ENCODE data around the gene RBBP5.
A peak's percentile ranks its signal among the peaks of the same experiment; 100 is the strongest.

The RBBP5 gene

DNA sequence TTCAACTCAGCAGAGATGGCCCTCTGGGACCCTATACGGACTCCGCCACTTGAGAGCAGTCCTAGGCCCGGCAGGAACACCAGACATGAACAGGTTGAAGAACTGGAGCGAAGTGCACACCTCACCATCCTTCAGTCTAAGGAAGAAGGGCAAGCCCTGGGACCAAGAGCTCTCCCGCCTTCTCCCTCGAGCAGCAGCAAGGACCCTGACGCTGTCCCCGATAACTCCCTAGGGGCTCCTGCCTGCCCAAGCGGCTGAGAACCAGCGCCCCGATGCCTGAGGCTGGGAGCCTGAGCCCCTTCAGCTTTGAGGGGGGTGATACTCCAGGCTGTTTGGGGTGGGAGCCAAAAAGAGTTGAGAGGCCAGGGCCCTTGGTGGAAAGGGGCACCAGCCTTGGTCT, 47.7 kb downstream of the RBBP5 start:
- no peak for DNase-seq (ENCODE audit: low read depth)

- DNase-seq (ENCODE audit: low read depth) = no peak
Measured at GRCh38 chr1:205073511-205073910, 48.3 kb downstream of the RBBP5 start.

GRCh38 chr1:205072881-205073280, 48.9 kb downstream of the RBBP5 start:
- DNase-seq (ENCODE audit: low read depth) = no peak

GRCh38 chr1:205072286-205072685, 49.5 kb downstream of the RBBP5 start:
- DNase-seq (ENCODE audit: low read depth) = no peak

GRCh38 chr1:205071801-205072200, 50.0 kb downstream of the RBBP5 start:
- DNase-seq (ENCODE audit: low read depth) = no peak

DNA sequence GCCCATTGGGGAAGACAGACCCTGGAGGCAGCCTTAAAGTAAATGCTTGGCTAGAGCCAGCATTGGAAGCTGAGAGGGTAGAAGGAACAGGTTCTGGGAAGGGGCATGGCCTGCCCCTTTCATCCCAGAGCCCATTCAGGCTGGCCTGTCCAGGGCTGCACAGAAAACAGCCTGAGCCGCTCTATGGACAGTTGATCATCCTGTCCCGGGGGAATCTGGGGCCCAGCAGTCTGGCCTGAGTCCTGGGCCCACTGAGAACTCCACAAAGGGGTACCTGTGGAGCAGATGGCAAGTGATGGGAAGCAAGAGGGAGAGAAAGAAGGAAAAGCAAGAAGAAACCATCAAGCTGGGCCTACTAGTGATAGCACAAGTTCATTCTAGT, 50.8 kb downstream of the RBBP5 start:
- no peak for DNase-seq (ENCODE audit: low read depth)

- DNase-seq (ENCODE audit: low read depth) = no peak
Measured at GRCh38 chr1:205069371-205070125, 52.2 kb downstream of the RBBP5 start.

DNA sequence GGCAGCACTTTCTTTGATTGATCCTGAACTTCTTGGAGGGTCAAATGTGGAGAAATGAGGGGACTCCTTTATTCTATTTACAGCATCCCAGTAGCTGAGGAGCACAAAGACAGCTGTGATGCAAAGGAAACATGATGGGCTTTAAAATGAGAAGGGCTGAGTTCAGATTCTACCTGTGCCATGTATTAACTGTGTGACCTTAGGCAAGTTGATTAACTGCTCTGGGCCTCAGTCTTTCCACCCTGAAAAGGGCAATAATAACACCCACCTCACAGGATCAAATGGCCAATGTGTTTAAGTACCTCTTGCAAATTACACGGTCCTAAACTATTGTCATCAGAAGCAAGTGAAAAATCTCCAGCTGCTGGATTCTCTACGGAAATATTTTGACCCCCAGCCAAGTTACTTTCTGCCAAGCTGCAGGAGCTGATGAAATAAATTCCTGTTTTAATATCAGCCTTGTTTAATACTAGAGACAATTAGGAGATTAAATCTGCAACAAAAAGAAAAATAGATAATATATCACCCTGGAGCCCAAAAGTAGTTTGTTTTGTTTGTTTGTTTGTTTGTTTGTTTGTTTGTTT, 53.2 kb downstream of the RBBP5 start:
- no peak for DNase-seq (ENCODE audit: low read depth)

DNA sequence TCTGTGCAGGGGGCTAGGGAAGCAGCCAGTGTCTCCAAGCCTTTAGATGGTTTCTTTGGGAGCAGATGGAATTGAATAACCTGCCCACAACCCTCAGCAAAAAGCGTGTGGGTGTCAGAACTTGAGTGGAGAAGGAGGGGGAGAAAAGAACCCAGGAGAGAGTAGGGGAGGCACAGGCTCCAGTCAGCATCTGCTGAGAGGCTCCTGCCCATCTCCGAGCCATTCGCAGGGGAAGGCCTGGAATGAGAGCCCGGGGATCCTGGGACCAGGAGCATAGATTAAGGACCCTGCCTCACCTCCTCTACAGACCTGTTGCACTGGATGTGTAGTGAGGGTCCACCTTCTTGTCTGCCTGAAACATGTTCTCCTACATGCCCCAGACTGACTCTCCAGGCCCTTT, 53.8 kb downstream of the RBBP5 start:
- DNase-seq (ENCODE audit: low read depth) = no peak

- DNase-seq (ENCODE audit: low read depth) = no peak
Measured at GRCh38 chr1:205067031-205067430, 54.7 kb downstream of the RBBP5 start.

DNA sequence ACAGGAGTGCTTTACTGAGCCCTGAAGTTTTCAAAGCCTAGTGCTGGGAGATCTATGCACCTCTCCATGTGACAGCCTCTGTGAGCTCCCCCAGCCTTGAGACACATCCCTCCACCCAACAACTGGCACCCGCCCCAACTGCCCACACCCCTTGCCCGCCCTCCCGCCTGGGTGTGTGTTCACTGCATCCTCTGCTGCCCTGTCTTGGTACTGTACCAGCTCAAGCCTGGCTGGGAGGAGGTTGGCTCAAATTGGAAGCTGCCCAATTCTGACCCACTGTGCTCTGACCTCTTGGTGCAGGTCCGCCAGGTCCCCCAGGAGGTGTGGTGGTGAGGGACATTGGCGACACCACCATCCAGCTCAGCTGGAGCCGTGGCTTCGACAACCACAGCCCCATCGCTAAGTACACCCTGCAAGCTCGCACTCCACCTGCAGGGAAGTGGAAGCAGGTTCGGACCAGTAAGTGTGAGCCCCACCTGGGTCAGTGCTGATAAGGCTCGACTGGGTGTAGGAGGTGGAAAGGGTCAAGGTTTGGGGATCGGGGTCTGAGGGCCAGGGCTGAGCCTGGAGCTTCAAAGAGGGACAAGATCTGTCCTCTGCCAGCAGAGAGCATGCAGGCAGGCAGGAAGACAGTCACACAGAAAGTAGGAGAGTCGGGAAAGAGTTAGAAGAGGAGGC, 55.5 kb downstream of the RBBP5 start:
- DNase-seq (ENCODE audit: low read depth) = no peak

- DNase-seq (ENCODE audit: low read depth) = no peak
Measured at GRCh38 chr1:205065666-205066065, 56.1 kb downstream of the RBBP5 start.

DNA sequence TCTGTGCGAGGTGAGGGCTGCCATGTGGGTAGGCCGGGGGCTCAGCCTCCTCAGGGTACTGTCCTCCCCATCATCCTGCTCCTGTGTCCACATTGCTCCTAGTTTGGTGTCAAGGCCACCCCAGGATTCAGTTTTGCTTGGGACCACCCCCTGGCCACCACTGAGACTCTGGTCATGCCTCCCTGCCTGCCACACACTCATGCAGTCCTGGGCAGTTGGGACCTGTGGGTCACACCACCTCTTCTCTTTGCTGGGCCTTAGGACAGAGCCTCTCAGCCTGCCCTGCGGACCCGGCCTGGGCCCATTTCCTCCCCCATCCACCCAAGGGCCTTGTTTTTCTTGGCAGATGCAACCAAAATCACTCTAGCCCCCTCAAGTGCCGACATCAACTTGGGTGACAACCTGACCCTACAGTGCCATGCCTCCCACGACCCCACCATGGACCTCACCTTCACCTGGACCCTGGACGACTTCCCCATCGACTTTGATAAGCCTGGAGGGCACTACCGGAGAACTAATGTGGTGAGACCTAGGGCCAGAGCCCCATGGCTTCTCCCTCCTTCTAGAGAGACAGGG, 56.9 kb downstream of the RBBP5 start:
- DNase-seq (ENCODE audit: low read depth) = no peak

DNA sequence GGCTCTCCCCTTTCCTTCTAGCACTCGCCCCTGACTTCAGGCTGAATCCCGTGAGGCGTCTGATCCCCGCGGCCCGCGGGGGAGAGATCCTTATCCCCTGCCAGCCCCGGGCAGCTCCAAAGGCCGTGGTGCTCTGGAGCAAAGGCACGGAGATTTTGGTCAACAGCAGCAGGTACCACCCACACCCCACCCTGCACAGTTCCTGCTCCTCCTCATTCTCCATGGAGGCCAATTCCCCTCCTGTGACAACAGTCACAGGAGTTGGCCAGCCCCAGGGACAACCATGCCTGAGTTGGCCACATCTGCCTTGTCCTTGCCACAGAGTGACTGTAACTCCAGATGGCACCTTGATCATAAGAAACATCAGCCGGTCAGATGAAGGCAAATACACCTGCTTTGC, 57.5 kb downstream of the RBBP5 start:
- DNase-seq (ENCODE audit: low read depth) = no peak

- DNase-seq (ENCODE audit: low read depth) = no peak
Measured at GRCh38 chr1:205062895-205063294, 58.9 kb downstream of the RBBP5 start.

- no peak for DNase-seq (ENCODE audit: low read depth)
Measured at GRCh38 chr1:205062319-205062718, 59.5 kb downstream of the RBBP5 start.

DNA sequence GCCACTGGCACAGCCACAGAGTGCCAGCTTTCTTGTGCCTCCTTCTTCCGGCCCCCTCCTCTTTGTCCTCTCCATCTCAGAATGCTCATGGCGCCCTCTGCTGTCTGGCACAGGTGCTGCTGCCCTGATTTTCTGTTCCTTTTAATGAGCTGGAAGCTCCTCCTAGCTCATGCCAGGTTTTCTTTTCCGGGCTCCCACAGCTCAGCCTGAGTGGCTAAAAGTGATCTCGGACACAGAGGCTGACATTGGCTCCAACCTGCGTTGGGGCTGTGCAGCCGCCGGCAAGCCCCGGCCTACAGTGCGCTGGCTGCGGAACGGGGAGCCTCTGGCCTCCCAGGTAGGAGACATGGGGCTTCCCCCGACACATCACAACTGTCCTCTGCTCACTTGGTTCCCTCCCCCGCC, 60.1 kb downstream of the RBBP5 start:
- DNase-seq (ENCODE audit: low read depth) = peak; percentile 14

DNA sequence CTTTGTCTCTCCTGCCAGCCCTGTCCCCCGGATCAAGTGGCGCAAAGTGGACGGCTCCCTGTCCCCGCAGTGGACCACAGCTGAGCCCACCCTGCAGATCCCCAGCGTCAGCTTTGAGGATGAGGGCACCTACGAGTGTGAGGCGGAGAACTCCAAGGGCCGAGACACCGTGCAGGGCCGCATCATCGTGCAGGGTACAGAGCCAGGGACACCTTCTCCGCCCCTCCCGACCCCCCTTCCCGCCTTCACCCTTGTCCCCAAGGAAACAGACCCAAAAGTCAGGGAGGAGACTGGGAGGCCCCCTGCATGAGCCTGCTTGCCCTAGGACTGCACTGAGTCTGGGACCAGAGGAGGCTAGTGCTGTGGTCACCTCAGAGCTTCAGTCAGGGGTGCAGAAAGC, 60.6 kb downstream of the RBBP5 start:
- no peak for DNase-seq (ENCODE audit: low read depth)

- DNase-seq (ENCODE audit: low read depth) = no peak
Measured at GRCh38 chr1:205060746-205061145, 61.0 kb downstream of the RBBP5 start.

- DNase-seq (ENCODE audit: low read depth) = no peak
Measured at GRCh38 chr1:205059660-205060059, 62.1 kb downstream of the RBBP5 start.

GRCh38 chr1:205058853-205059252, 62.9 kb downstream of the RBBP5 start:
- no peak for DNase-seq (ENCODE audit: low read depth)

DNA sequence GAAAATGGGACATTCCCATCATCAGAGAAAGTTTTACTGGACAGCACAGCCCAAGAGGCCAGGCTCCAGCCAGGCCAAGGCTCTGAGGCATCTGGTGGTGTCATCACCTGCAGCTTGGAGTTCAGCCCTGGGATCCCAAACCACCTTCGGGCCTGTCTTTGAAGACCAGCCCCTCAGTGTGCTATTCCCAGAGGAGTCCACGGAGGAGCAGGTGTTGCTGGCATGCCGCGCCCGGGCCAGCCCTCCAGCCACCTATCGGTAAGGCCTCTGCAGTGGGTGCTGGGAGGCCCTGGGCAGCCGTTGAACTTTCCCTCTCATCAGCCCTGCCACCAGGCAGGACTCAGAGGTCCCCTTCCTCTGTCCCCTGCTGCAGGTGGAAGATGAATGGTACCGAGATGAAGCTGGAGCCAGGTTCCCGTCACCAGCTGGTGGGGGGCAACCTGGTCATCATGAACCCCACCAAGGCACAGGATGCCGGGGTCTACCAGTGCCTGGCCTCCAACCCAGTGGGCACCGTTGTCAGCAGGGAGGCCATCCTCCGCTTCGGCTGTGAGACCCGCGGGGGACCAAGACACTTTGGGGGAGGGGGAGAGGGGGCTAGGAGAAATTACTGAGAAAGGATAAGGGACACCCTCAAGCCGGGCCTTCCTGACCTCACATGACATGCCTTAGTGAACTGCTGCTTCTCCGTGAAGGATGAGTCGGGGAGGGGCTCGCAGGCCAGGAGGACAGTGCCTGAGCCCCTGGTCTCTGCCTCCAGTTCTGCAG, 63.8 kb downstream of the RBBP5 start:
- no peak for DNase-seq (ENCODE audit: low read depth)
